T1000 (cell line): ENCODE measurements around the gene FCHO1.
A peak's percentile ranks its signal among the peaks of the same experiment; 100 is the strongest.
"Not testable (repeated sequence)": the region's sequence is repeated elsewhere in the genome, so short reads cannot be mapped to it uniquely, and the experiment has no call there.

Source experiments
- DNase-seq: peaks from one replicate; lab custom pipeline; 2025; ENCODE audit warnings: mixed read lengths; lab: John Stamatoyannopoulos, UW

Gene FCHO1

GRCh38 chr19:17795495-17795856, 44.2 kb downstream of the FCHO1 start:
- DNase-seq: no peak

DNA sequence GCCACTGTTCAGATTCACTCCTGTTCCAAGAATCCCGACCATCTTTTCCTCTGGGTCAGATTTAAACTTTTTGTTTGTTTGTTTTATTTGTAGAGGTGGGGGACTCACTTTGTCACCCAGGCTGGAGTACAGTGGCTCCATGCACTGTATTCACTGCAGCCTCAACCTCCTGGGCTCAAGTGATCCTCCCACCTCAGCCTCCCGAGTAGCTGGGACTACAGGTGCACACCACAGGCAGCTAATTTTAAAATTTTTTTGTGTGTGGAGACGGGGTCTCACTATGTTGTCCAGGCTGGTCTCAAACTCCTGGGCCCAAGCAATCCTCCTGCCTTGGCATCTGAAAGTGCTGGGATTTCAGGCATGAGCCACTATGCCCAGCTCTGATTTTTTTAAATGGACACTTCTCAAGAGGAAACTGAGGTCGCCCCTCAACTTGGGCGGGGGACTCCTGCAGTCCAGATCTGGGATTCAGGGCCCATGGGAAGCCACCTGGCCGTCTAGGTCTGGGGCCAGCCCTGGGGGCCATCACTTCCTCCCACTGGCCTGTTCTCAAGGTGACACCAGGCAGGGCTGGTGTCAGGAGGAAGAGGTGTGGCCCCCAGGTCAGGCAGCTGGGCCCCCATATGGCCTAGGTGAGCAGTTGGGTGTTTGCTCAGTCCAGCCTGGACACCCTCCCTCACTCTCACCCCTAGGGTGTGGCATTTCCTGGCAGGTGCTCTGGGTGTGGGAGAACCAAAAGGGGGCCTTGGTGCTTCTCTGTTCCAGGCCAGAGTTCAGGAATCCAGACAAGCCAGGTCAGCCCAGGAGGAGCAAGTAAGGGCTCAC, 44.9 kb downstream of the FCHO1 start:
- DNase-seq: no peak

GRCh38 chr19:17796838-17797423, 45.7 kb downstream of the FCHO1 start:
- no peak for DNase-seq

DNA sequence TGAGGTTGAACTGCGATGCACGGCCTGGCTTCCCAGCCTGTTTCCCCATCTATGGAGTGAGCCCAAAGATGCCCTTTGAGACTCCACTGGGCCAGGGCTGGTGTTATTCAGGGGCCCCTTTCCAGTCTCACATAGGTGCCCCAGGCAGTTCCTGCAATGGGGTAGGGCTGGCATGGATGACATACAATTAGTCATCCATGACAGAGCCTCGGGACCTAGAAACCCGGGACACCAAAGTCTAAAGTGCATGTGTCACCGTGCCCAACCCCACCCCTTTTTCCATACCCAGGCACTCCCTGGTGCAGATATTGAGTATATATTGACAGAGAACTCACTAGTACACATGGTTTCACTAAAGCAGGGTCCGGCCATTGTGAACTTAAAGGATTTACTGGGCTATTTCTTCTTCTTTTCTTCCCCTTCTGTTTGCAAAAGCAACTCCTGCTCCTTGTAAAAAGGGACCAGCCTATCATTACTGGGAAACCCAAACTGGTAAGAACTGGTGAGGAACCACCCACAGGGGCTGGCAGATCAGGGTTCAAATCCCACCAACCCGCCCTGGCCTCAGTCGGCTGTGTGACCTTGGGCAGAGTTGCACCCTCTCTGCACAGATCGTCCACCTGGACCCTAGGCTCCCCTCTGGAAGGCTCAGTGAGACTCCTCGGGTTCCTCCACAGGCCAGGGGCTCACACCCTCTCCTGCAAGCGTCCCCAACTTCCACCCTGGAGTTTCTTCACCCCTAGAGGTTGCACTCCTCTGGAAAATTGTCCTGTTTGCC, 46.3 kb downstream of the FCHO1 start:
- DNase-seq: peak; percentile 57

GRCh38 chr19:17798599-17798998, 47.3 kb downstream of the FCHO1 start:
- DNase-seq: not testable (repeated sequence)

GRCh38 chr19:17802137-17802858, 51.0 kb downstream of the FCHO1 start:
- DNase-seq: no peak

DNA sequence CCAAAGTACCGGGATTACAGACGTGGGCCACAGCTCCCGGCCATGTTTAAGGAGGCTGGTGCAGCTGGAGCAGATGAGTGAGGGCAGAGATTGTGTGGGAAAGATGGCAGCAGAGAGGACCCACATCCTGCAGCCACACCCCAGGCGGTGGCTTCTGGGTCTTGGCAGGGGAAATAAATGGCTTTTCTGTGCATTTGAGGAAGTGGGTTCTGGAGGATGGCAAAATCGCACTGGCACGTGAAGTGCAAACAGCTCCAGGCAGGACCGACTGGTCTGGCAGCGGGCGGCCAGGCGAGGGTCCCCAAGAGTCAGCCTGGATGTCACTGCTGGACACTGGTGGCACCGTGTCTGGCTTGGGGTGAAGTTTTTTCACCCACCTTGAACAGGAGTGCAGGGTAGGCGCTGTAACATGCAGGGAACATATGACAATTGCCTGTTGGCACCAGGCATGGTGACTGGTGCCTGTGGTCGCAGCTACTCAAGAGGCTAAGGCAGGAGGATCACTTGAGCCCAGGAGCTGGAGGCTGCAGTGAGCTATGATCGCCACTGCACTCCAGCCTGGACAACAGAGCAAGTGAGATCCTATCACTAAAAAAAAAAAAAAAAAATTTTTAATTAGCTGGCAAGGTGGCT, 52.1 kb downstream of the FCHO1 start:
- no peak for DNase-seq

DNA sequence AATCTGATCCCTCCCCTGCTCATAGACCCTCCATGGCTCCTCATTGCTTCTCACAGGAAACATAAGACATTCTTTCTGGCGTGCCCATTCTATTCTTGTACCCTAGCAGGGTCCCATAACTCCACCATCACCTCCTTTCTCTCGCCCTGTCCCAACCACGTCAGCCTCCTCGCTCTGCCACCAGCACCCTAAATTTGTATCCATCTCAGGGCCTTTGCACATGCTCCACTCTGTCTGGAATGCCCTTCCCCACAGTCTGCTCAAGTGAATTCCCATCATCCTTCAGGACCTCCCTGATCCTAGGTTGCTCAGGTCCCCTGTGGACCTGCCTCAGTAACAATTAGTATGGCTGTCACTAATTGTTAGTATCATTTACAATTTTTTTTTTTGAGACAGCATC, 54.1 kb downstream of the FCHO1 start:
- no peak for DNase-seq

DNA sequence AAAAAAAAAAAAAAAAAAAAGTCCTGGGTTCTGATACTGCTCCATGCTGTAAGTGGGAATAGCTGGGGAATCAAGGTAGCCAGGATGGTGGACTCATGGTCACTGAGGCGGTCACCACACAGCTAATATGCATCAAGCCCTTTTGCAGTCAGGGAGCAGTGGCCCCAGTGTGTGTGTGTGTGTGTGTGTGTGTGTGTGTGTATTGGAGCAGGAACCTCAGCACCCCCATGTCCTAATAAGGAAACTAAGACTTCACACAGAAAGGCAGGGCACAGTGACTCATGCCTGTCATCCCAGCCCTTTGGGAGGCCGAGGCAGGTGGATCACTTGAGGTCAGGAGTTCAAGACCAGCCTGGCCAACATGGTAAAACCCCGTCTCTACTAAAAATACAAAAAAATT, 55.7 kb downstream of the FCHO1 start:
- no peak for DNase-seq

DNA sequence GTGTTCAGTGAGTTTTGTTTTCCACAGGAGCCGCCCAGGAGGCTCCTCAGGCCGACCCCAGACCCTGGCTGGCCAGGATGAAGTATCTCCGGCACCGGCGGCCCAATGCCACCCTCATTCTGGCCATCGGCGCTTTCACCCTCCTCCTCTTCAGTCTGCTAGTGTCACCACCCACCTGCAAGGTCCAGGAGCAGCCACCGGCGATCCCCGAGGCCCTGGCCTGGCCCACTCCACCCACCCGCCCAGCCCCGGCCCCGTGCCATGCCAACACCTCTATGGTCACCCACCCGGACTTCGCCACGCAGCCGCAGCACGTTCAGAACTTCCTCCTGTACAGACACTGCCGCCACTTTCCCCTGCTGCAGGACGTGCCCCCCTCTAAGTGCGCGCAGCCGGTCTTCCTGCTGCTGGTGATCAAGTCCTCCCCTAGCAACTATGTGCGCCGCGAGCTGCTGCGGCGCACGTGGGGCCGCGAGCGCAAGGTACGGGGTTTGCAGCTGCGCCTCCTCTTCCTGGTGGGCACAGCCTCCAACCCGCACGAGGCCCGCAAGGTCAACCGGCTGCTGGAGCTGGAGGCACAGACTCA, 56.5 kb downstream of the FCHO1 start:
- no peak for DNase-seq

GRCh38 chr19:17811103-17811502, 59.8 kb downstream of the FCHO1 start:
- DNase-seq: no peak

- no peak for DNase-seq
These were observed 60.4 kb downstream of the FCHO1 start for GRCh38 chr19:17811681-17812080.

DNA sequence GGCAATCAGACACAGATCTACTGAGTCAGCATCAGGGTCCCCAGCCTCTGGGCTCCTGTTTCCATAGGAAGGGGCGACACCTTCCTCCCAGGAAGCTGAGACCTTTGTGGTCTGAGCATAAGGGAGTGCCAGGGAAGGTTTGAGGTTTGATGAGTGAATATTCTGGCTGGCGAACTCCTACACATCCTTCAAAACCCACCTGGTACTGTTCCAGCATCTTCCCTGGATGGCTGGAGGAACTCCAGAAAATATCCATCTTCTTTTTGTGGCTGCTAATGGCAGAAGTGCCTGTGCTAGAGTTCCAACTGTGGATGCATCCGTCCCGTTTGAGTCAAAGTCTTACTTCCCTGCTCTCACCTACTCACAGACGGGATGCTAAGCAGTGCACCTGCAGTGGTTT, 60.8 kb downstream of the FCHO1 start:
- DNase-seq: no peak

DNA sequence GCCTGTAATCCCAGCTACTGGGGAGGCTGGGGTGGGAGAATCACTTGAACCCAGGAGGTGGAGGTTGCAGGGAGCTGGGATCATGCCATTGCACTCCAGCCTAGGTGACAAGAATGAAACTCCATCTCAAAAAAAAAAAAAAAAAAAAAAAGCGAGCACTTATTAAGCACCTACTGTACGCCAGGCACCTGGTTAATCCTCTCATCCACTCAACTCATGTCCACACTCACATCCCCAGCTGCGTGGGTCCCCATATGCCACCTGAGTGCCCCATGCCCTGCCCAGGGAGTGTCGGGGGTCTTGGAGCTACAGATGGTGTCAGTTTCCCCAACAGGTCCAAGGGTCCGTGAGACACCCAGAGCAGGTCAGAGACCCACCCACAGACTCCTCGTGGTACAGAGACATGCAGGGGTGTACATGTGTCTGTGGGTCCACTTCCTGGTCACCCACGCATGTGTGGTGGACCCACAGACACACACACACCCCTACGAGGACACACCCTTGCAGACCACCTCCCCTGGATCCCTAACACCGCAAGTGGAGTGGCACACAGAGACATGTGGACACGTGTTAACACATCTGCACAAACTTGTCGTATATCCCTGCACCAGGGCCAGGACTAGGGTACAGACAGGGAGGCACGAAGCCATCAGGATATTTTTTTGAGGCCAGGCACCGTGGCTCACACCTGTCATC, 66.5 kb downstream of the FCHO1 start:
- DNase-seq: no peak

DNA sequence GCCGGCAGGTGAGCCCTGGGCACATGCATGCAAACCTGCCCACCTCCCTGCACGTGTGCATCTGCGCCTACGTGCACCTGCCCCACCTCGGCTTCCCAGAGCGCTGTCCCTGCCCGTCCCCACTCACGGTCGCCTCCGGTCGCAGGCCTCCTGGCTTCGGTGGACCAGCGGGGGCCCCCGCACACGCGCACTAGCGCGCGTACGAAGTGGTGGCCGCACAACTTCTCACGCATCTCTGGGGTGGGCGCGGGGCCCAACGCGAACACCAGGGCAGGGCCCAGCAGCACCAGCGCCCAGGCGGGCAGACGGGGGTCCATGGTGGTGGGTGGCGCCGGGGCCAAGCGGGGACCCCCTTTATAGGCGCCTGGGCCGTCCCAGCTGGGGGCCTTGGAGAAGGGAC, 69.9 kb downstream of the FCHO1 start, which contains the start of gene INSL3:
Gene INSL3 (minus strand): TSS at position 330 of the 400 bp plus-strand sequence. CDS start 13 bp downstream, at position 317.
- no peak for DNase-seq

GRCh38 chr19:17824339-17824738, 73.1 kb downstream of the FCHO1 start:
- DNase-seq: no peak

DNA sequence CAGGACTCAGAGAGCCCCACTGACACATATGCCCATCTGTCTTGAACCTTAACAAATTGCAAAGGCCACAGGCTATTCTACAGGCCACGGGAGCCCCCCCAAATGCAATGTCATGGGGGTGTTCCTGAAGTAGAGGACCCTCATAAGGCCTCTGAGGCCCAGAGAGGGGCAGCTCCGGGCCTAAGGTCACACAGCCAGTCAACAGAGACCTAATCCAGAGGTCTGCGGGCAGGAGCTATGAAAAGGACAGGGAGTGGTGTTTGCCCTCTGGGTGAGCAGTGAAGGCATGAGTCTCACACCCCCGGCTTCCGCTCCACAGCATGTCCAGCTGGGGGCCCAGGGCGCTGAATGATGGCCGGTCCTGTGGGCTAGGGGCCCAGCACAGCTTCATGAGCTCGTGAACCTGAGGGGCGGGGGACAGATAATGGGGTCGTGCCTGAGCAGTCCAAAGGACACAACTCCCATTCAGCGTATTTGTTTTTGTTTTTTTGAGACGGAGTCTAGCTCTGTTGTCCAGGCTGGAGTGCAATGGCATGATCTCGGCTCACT, 75.3 kb downstream of the FCHO1 start:
- DNase-seq: no peak

- no peak for DNase-seq
These were observed 78.7 kb downstream of the FCHO1 start for GRCh38 chr19:17829855-17830566.

GRCh38 chr19:17830567-17831418, 79.5 kb downstream of the FCHO1 start:
- DNase-seq: no peak
